ENCODE data around the gene RBP4. TPM values are rescaled to one million over a fixed set of nuclear protein-coding genes. Genes with fewer than 3 reads are reported as not detected.

Gene RBP4
- total RNA-seq, 4 donors from 2014 or later = 188 to 1,096 (median 353) TPM

DNA sequence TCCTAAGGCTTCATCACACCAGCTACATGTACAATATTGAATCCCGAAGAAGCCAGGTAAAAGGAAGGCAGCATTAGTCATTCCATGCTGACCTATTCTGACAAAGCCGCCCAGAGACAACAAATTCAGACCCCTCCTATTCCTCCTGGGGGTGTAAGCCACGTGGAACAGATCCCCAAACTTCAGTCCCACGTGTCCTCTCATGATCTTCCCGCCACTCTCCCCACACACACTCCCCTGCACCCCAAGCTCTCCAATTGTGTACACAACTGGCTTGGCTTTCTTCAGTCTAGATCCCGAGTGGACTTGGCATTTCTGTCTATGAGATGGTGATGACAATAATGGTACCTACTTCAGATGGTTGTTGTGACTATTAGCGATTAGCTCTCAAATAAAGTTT lies 19.9 kb upstream of the RBP4 start:
- ATAC-seq (ENCODE audit: low FRiP score) (no peak), DNase-seq (ENCODE audit: low spot score) (no peak)
- TF ChIP-seq, protein P1, sequence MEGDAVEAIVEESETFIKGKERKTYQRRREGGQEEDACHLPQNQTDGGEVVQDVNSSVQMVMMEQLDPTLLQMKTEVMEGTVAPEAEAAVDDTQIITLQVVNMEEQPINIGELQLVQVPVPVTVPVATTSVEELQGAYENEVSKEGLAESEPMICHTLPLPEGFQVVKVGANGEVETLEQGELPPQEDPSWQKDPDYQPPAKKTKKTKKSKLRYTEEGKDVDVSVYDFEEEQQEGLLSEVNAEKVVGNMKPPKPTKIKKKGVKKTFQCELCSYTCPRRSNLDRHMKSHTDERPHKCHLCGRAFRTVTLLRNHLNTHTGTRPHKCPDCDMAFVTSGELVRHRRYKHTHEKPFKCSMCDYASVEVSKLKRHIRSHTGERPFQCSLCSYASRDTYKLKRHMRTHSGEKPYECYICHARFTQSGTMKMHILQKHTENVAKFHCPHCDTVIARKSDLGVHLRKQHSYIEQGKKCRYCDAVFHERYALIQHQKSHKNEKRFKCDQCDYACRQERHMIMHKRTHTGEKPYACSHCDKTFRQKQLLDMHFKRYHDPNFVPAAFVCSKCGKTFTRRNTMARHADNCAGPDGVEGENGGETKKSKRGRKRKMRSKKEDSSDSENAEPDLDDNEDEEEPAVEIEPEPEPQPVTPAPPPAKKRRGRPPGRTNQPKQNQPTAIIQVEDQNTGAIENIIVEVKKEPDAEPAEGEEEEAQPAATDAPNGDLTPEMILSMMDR (IDR thresholded peaks at IDR 0.05) = no peak

DNA sequence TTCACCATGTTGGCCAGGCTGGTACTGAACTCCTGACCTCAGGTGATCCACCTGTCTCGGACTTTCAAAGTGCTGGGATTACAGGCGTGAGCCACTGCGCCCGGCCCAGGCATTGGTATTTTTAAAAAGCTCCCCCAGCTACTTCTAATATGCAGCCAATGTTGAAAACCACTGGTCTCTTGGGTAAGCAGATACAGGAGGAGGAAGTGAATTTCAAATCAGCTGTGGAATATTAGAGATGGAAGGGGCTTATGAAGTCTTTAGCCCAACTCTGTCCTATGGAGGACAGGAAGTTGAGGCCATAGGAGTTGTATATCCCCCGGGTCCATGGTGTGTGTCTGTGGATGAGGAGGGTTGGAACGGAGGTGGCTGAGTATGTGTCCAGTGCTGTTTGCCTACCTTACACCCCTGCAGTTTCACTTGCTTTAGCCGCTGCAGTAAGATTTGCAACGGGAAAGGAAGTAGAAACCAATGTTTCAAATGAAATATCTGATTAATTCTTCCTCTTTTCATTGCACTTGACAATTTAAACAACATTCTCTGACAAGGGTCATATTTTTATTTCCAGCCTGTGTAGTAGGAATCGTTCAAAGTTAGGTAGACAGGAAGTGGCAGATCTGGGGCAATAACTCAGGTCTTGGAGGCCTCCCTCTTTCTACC lies 14.7 kb upstream of the RBP4 start:
- DNase-seq (ENCODE audit: low spot score) (no peak), ATAC-seq (ENCODE audit: low FRiP score) (no peak)
- TF ChIP-seq, protein P1 (IDR thresholded peaks at IDR 0.05) = no peak

DNA sequence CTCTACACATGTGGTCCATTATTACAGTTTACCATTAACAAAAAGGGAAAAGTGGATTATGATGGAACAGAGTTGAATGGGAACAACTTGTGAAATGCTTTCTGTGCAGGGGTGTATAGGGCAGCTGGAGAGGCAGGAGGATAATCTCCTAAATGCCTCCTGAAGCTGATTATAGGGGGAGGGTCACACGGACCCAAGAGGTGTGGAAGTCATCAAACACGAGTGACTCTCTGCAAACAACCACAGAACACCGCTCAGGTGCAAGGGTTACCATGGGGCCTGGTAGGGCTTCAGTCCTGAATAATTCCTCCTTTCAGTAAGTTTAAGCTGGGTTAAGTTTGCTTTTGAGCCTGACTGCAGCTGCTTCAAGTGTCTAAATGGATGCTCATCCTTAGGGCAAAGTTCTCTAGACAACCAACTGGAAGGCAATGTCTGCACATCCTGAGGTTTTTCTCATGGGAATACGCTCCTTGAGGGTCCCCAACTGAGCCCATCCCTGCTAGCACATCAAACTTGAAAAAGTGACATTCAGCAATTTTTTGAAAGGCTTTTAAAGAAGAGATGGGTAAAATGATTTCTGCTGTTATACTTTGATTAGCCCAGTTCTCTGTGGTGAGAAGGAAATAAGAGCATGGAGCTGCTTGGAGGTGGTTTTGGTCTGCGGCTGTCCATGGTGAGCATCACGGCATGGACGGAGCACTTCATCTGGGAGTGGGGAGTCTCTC lies 13.2 kb upstream of the RBP4 start:
- ATAC-seq (ENCODE audit: low FRiP score) (no peak), DNase-seq (ENCODE audit: low spot score) (no peak)
- TF ChIP-seq, protein P1 (IDR thresholded peaks at IDR 0.05) = no peak

DNA sequence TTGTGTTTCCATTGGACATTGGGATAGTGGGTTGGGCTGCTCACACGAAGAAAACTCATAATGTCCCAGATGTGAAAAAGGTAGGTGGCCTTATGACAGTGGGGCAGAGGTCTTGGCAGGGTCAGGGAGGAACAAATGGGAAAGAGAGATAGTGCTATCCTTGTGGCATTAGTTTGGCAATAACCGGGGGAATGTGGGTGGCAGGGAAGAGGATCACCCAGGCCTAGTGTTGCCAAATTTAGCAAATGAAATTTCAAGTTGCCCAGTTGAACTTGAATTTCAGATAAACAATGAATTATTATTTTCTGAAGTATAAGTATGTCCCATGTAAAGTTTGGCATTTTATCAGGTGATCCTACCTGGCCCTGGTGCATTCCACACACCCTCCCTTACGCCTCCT lies 12.1 kb upstream of the RBP4 start:
- TF ChIP-seq, protein P1 (IDR thresholded peaks at IDR 0.05) = no peak
- DNase-seq (ENCODE audit: low spot score) (no peak), ATAC-seq (ENCODE audit: low FRiP score) (no peak)

DNA sequence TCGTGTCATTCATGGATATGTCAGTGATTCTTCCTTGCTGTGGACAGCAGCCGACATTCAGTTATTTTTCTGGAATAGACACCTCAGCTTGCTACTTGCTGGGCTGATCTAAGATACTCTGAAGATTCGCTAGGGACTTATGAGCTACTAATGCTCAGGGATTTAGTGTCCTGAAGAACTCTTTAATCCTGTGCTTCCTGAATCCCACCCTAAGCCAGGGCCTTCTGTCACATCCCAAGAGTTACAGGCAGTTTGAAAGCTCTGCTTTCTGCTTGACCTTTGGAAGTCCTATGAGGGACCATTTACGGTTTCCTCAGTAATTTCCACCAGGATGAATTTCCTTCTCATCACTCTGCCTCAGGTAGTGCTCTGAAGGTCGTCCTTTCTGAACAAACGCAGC lies 11.3 kb upstream of the RBP4 start, which contains the start of gene PDE6C:
TSS of gene PDE6C (plus strand) at position 227 of the 400 bp plus-strand sequence. CDS start 189 bp downstream, outside the sequence.
- DNase-seq (ENCODE audit: low spot score) = no peak
- ATAC-seq (ENCODE audit: low FRiP score) = no peak
- TF ChIP-seq, protein P1 (IDR thresholded peaks at IDR 0.05) = no peak

DNA sequence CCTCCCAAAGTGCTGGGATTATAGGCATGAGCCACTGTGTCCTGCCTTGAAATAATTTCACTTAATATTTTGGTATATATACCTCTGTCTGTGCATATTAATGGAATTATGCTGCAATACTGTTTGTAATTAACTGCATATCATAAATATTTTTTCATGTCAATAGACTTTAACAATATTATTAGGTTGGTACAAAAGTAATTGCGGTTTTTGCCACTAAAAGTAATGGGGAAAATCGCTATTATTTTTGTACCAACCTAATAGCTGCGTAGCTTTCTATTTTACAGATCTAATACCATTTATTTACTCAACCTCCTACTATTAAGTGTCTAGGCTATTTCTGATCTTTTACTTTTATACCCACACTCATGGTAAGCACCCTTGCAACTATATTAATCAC lies 7.4 kb upstream of the RBP4 start:
- DNase-seq (ENCODE audit: low spot score) = no peak
- TF ChIP-seq, protein P1 (IDR thresholded peaks at IDR 0.05) = no peak
- no peak for ATAC-seq (ENCODE audit: low FRiP score)

DNA sequence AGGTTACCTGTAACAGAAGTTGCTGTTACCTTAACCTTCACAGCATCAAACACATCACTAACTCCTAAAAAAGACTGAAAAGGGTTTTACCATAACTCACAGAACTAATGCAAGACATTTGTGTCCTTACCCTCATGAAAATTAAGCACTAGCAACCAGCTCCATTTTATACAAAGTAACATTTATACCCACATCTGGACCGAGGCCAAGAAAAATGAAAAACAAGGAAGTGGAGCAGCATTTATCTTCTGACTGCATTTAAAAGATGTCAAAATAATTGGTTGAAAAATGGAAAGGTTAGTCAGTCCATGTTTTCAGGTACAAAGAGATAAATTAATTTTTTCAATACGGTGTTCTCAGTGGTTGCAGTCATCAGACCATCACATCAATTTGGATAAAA lies 3.1 kb upstream of the RBP4 start:
- ATAC-seq (ENCODE audit: low FRiP score) = no peak
- no peak for DNase-seq (ENCODE audit: low spot score)
- TF ChIP-seq, protein P1 (IDR thresholded peaks at IDR 0.05) = no peak
